K562 (cell line): ENCODE measurements around the gene ZCCHC24. TPM values are rescaled to one million over a fixed set of nuclear protein-coding genes. Genes with fewer than 3 reads are reported as not detected.

ENCODE experiments used
- ATF4 ChIP-seq: fragments of 450-650 bp; formaldehyde crosslinking; IDR thresholded peaks from 2 replicates; pipeline ENCODE4 v1.4.0; 2022; ENCODE audit warnings: mild to moderate bottlenecking, moderate library complexity
- ETS1 ChIP-seq: conservative IDR thresholded peaks from 2 replicates; pipeline ENCODE4 v1.6.1; 2011; ENCODE audit warnings: low read depth, mild to moderate bottlenecking, low read length; ENCODE audit not compliant: control insufficient read depth
- HNRNPLL ChIP-seq: fragments of 200-400 bp; formaldehyde crosslinking; IDR thresholded peaks from 2 replicates; pipeline ENCODE4 v1.6.1; 2017; ENCODE audit warnings: low read length, low read depth, mild to moderate bottlenecking; ENCODE audit not compliant: poor library complexity, severe bottlenecking
- MTA1 ChIP-seq: fragments of 450-650 bp; IDR thresholded peaks from 2 replicates; pipeline ENCODE4 v1.6.1; 2017; ENCODE audit warnings: borderline replicate concordance
- NCOA4 ChIP-seq: fragments of 450-650 bp; IDR thresholded peaks from 2 replicates; pipeline ENCODE4 v1.6.1; 2018; ENCODE audit warnings: mild to moderate bottlenecking; ENCODE audit not compliant: partially characterized antibody
- PCBP1 ChIP-seq: fragments of 200-400 bp; formaldehyde crosslinking; IDR thresholded peaks from 2 replicates; pipeline ENCODE4 v1.6.1; 2018; ENCODE audit warnings: mild to moderate bottlenecking, low read depth, low read length; ENCODE audit not compliant: poor library complexity, severe bottlenecking
- THRB ChIP-seq: fragments of 450-650 bp; formaldehyde crosslinking; conservative IDR thresholded peaks from 2 replicates; pipeline ENCODE4 v1.4.0; 2022; ENCODE audit warnings: mild to moderate bottlenecking, missing genetic modification characterization
- ZKSCAN1 ChIP-seq: fragments of 150-350 bp; IDR thresholded peaks from 2 replicates; pipeline ENCODE4 v1.6.1; 2016; ENCODE audit warnings: low read depth, low read length
- ZNF431 ChIP-seq: sonication (generic); formaldehyde crosslinking; IDR thresholded peaks from 2 replicates; pipeline ENCODE4 v1.8.0; 2022; ENCODE audit warnings: mild to moderate bottlenecking, missing genetic modification reagents
- polyA plus RNA-seq, 8 experiments: library from polyadenylated mRNA; depleted of rRNA in 4 of 8; stranded (reverse) in 5 of 8; unstranded in 3 of 8; fragments of >200 nt; fragmentation: Nextera tagmentation in 2 of 8; fragmentation: Illumina TruSeq in 1 of 8; extraction: Ambion mirVana in 2 of 8; extraction: Trizol in 1 of 8; gene quantifications; 2 replicates each; pipeline versions ENCODE4 v1.2.1 to v1.2.3, GENCODE V29; 2011 to 2014; ENCODE audit warnings: inconsistent platforms in 1 of 8, missing spikeins in 1 of 8
- total RNA-seq, 7 experiments: library from RNA; depleted of rRNA in 6 of 7; stranded (reverse); fragments of >200 nt in 6 of 7; fragmentation: Illumina TruSeq in 2 of 7; extraction: Trizol in 2 of 7; gene quantifications; 2 replicates each; pipeline versions ENCODE4 v1.2.1 to v1.2.3, GENCODE V29; 2011 to 2021; ENCODE audit warnings: low replicate concordance in 1 of 7
- TF ChIP-seq, protein P1 (sequence below): fragments of 250-450 bp; sonication (Bioruptor Pico); IDR thresholded peaks from 2 replicates; pipeline ENCODE4 v1.6.1; 2021; ENCODE audit warnings: mild to moderate bottlenecking
- TF ChIP-seq, protein P2 (sequence below): fragments of 450-650 bp; IDR thresholded peaks from 2 replicates; pipeline ENCODE4 v1.6.1; 2016; ENCODE audit warnings: mild to moderate bottlenecking, moderate library complexity

Gene ZCCHC24
- total and polyA plus RNA-seq, 9 of the 15 experiments (the other 6 are each of a cell fraction or from before 2014, with no cell fraction given), result 0.84 to 11.0 (median 4.6) TPM

- TF ChIP-seq, protein P1, sequence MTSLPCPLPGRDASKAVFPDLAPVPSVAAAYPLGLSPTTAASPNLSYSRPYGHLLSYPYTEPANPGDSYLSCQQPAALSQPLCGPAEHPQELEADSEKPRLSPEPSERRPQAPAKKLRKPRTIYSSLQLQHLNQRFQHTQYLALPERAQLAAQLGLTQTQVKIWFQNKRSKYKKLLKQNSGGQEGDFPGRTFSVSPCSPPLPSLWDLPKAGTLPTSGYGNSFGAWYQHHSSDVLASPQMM (CRISPR knock-in tag), result no peak
- TF ChIP-seq PCBP1 (peak; percentile 71), NCOA4 (no peak), ATF4 (CRISPR knock-in tag) (0 out of 2 replicates have a peak, but pooled peaks have one; percentile 8), THRB (CRISPR knock-in tag) (no peak), MTA1 (no peak), ZNF431 (peak; percentile 45; the same call in 1 of the 2 replicates), HNRNPLL (peak; percentile 51), ETS1 (peak; percentile 72), ZKSCAN1 (no peak)
- TF ChIP-seq, protein P2, sequence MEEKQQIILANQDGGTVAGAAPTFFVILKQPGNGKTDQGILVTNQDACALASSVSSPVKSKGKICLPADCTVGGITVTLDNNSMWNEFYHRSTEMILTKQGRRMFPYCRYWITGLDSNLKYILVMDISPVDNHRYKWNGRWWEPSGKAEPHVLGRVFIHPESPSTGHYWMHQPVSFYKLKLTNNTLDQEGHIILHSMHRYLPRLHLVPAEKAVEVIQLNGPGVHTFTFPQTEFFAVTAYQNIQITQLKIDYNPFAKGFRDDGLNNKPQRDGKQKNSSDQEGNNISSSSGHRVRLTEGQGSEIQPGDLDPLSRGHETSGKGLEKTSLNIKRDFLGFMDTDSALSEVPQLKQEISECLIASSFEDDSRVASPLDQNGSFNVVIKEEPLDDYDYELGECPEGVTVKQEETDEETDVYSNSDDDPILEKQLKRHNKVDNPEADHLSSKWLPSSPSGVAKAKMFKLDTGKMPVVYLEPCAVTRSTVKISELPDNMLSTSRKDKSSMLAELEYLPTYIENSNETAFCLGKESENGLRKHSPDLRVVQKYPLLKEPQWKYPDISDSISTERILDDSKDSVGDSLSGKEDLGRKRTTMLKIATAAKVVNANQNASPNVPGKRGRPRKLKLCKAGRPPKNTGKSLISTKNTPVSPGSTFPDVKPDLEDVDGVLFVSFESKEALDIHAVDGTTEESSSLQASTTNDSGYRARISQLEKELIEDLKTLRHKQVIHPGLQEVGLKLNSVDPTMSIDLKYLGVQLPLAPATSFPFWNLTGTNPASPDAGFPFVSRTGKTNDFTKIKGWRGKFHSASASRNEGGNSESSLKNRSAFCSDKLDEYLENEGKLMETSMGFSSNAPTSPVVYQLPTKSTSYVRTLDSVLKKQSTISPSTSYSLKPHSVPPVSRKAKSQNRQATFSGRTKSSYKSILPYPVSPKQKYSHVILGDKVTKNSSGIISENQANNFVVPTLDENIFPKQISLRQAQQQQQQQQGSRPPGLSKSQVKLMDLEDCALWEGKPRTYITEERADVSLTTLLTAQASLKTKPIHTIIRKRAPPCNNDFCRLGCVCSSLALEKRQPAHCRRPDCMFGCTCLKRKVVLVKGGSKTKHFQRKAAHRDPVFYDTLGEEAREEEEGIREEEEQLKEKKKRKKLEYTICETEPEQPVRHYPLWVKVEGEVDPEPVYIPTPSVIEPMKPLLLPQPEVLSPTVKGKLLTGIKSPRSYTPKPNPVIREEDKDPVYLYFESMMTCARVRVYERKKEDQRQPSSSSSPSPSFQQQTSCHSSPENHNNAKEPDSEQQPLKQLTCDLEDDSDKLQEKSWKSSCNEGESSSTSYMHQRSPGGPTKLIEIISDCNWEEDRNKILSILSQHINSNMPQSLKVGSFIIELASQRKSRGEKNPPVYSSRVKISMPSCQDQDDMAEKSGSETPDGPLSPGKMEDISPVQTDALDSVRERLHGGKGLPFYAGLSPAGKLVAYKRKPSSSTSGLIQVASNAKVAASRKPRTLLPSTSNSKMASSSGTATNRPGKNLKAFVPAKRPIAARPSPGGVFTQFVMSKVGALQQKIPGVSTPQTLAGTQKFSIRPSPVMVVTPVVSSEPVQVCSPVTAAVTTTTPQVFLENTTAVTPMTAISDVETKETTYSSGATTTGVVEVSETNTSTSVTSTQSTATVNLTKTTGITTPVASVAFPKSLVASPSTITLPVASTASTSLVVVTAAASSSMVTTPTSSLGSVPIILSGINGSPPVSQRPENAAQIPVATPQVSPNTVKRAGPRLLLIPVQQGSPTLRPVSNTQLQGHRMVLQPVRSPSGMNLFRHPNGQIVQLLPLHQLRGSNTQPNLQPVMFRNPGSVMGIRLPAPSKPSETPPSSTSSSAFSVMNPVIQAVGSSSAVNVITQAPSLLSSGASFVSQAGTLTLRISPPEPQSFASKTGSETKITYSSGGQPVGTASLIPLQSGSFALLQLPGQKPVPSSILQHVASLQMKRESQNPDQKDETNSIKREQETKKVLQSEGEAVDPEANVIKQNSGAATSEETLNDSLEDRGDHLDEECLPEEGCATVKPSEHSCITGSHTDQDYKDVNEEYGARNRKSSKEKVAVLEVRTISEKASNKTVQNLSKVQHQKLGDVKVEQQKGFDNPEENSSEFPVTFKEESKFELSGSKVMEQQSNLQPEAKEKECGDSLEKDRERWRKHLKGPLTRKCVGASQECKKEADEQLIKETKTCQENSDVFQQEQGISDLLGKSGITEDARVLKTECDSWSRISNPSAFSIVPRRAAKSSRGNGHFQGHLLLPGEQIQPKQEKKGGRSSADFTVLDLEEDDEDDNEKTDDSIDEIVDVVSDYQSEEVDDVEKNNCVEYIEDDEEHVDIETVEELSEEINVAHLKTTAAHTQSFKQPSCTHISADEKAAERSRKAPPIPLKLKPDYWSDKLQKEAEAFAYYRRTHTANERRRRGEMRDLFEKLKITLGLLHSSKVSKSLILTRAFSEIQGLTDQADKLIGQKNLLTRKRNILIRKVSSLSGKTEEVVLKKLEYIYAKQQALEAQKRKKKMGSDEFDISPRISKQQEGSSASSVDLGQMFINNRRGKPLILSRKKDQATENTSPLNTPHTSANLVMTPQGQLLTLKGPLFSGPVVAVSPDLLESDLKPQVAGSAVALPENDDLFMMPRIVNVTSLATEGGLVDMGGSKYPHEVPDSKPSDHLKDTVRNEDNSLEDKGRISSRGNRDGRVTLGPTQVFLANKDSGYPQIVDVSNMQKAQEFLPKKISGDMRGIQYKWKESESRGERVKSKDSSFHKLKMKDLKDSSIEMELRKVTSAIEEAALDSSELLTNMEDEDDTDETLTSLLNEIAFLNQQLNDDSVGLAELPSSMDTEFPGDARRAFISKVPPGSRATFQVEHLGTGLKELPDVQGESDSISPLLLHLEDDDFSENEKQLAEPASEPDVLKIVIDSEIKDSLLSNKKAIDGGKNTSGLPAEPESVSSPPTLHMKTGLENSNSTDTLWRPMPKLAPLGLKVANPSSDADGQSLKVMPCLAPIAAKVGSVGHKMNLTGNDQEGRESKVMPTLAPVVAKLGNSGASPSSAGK, result no peak
These were observed 98.1 kb downstream of the ZCCHC24 start, which contains the start of gene PPIF (continued) for GRCh38 chr10:79347226-79347893.
